OCI-LY1 (cell line): Measurements from ENCODE around the gene KCTD13.
"Not testable (repeated sequence)": the region's sequence is repeated elsewhere in the genome, so short reads cannot be mapped to it uniquely, and the experiment has no call there.

Experiments used
- H2AFZ ChIP-seq: fragments of 200-600 bp; sonication (generic), shearing (Covaris generic); 2 replicates; pipeline ENCODE4 v1.6.0; 2014; ENCODE audit warnings: antibody characterized with exemption, mild to moderate bottlenecking, low read length
- H3F3A ChIP-seq: fragments of 200-600 bp; sonication (generic), shearing (Covaris generic); 2 replicates; pipeline ENCODE4 v1.6.0; 2014; ENCODE audit warnings: mild to moderate bottlenecking, antibody characterized with exemption, low read length, moderate library complexity; ENCODE audit not compliant: insufficient read depth
- H3K27ac ChIP-seq: fragments of 200-600 bp; sonication (generic); 2 replicates; pipeline ENCODE4 v1.5.1; 2014; ENCODE audit warnings: low read length, mixed run types, mild to moderate bottlenecking, low read depth; ENCODE audit not compliant: poor library complexity, severe bottlenecking
- H3K27me3 ChIP-seq: fragments of 200-600 bp; sonication (generic); 2 replicates; pipeline ENCODE4 v1.6.0; 2014; ENCODE audit warnings: antibody characterized with exemption, mild to moderate bottlenecking, low read length, moderate library complexity; ENCODE audit not compliant: insufficient read depth
- H3K36me3 ChIP-seq: fragments of 200-600 bp; sonication (generic); 2 replicates; pipeline ENCODE4 v1.6.1; 2014; ENCODE audit warnings: mild to moderate bottlenecking, antibody characterized with exemption, low read length, moderate library complexity, mixed read lengths; ENCODE audit not compliant: insufficient read depth
- H3K4me1 ChIP-seq: fragments of 200-600 bp; sonication (generic); 2 replicates; pipeline ENCODE4 v1.5.1; 2014; ENCODE audit warnings: mild to moderate bottlenecking, low read length, moderate library complexity; ENCODE audit not compliant: insufficient read depth, severe bottlenecking
- H3K4me2 ChIP-seq: fragments of 200-600 bp; sonication (generic), shearing (Covaris generic); 2 replicates; pipeline ENCODE4 v1.6.1; 2014; ENCODE audit warnings: low read length
- H3K4me3 ChIP-seq: fragments of 200-600 bp; sonication (generic); 2 replicates; pipeline ENCODE4 v1.5.1; 2014; ENCODE audit warnings: low read length, low read depth, mild to moderate bottlenecking, mixed read lengths; ENCODE audit not compliant: poor library complexity, severe bottlenecking
- H3K79me2 ChIP-seq: fragments of 200-600 bp; shearing (Covaris generic); 2 replicates; pipeline ENCODE4 v1.6.1; 2016; ENCODE audit warnings: mixed run types, low read length, mixed read lengths; ENCODE audit not compliant: insufficient read depth
- H3K9ac ChIP-seq: fragments of 200-600 bp; sonication (generic), shearing (Covaris generic); 2 replicates; pipeline ENCODE4 v1.6.1; 2014; ENCODE audit warnings: mild to moderate bottlenecking, low read length, mixed read lengths
- H3K9me2 ChIP-seq: fragments of 200-600 bp; sonication (generic), shearing (Covaris generic); 2 replicates; pipeline ENCODE4 v1.6.1; 2014; ENCODE audit warnings: low read depth, mild to moderate bottlenecking, low read length, mixed read lengths
- H3K9me3 ChIP-seq: fragments of 200-600 bp; shearing (Covaris generic); 2 replicates; pipeline ENCODE4 v1.6.1; 2014; ENCODE audit warnings: low read length, mixed read lengths
- H4K20me1 ChIP-seq: fragments of 200-600 bp; sonication (generic), shearing (Covaris generic); 2 replicates; pipeline ENCODE4 v1.6.0; 2016; ENCODE audit warnings: mild to moderate bottlenecking, low read length; ENCODE audit not compliant: insufficient read depth
- CTCF ChIP-seq: fragments of 200-600 bp; sonication (generic), shearing (Covaris generic); IDR thresholded peaks from 2 replicates; pipeline ENCODE4 v1.5.1; 2017; ENCODE audit warnings: mild to moderate bottlenecking, antibody characterized with exemption, low read length, moderate library complexity, mixed read lengths
- EZH2 ChIP-seq: fragments of 200-600 bp; sonication (generic), shearing (Covaris generic); IDR thresholded peaks from 2 replicates; pipeline ENCODE4 v1.8.0; 2017; ENCODE audit warnings: borderline replicate concordance, mixed run types, mild to moderate bottlenecking, antibody characterized with exemption, low read length, moderate library complexity, mixed read lengths

The KCTD13 gene

DNA sequence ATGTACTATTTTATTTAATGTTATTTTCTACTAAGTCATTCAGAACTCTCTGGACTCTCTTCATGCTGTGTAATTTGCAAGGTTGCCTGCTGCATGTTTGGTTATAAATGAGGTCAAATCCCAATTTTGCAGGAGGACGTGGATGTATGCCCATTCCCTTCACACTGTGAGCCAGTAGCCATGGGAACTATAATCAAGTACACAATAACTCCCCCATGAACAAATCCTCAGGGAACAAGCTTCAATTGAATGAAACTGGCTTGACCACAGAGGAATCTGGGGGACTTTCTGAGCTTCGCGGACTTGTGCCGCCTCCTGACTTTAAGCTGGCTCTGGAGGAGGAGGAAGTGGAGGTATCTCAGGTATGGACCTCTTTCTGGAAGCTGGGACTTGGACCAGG is 14.6 kb upstream of the KCTD13 start:
- peaks cover 9% of the 10 kb centered on the region for H3K4me1 ChIP-seq
- no peaks in the 10 kb centered on the region for H3F3A ChIP-seq
- no peak overlapping the region for H3K4me3 ChIP-seq
- peaks cover 7% of the 10 kb centered on the region; the same call in 1 of the 2 replicates for H3K27me3 ChIP-seq
- H3K79me2 ChIP-seq, result no peaks in the 10 kb centered on the region
- H3K36me3 ChIP-seq, result no peaks in the 10 kb centered on the region; the same call in 1 of the 2 replicates
- H3K4me2 ChIP-seq, result no peak overlapping the region
- H3K27ac ChIP-seq, result no peak overlapping the region
- no peak overlapping the region for H2AFZ ChIP-seq
- H4K20me1 ChIP-seq, result no peaks in the 10 kb centered on the region
- TF ChIP-seq CTCF (no peak), EZH2 (no peak)
- H3K9ac ChIP-seq, result no peak overlapping the region
- no peaks in the 10 kb centered on the region for H3K9me2 ChIP-seq
- H3K9me3 ChIP-seq, result 0 out of 2 replicates have a peak, but pooled peaks cover 4% of the 10 kb centered on the region

DNA sequence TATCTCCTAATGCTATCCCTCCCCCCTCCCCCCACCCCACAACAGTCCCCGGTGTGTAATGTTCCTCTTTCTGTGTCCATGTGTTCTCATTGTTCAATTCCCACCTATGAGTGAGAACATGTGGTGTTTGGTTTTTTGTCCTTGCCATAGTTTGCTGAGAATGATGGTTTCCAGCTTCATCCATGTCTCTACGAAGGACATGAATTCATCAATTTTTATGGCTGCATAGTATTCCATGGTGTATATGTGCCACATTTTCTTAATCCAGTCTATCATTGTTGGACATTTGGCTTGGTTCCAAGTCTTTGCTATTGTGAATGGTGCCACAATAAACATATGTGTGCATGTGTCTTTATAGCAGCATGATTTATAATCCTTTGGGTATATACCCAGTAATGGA is 5.7 kb upstream of the KCTD13 start:
- H4K20me1 ChIP-seq, H3K9me2 ChIP-seq, H3K4me2 ChIP-seq, H3K79me2 ChIP-seq, H3K4me3 ChIP-seq, H3K27ac ChIP-seq, H3K9ac ChIP-seq, H3K4me1 ChIP-seq, H3K36me3 ChIP-seq, H2AFZ ChIP-seq, H3K27me3 ChIP-seq, H3F3A ChIP-seq, H3K9me3 ChIP-seq: not testable (repeated sequence)

- Histone ChIP-seq H3K27me3 (no peaks in the 10 kb centered on the region), H3K9ac (peak overlapping the region; percentile 84; the same call in 1 of the 2 replicates), H3F3A (no peaks in the 10 kb centered on the region), H3K4me1 (peaks cover 22% of the 10 kb centered on the region), H3K9me2 (no peaks in the 10 kb centered on the region), H2AFZ (no peak overlapping the region), H3K4me3 (peak overlapping the region; percentile 68), H3K27ac (no peak overlapping the region), H3K4me2 (peak overlapping the region; percentile 92), H4K20me1 (no peaks in the 10 kb centered on the region), H3K9me3 (no peaks in the 10 kb centered on the region), H3K79me2 (no peaks in the 10 kb centered on the region), H3K36me3 (peaks cover 5% of the 10 kb centered on the region; the same call in 1 of the 2 replicates)
- no peak for TF ChIP-seq EZH2
- no peak for TF ChIP-seq CTCF
These were observed 1.3 kb upstream of the KCTD13 start for GRCh38 chr16:29927070-29927905.

DNA sequence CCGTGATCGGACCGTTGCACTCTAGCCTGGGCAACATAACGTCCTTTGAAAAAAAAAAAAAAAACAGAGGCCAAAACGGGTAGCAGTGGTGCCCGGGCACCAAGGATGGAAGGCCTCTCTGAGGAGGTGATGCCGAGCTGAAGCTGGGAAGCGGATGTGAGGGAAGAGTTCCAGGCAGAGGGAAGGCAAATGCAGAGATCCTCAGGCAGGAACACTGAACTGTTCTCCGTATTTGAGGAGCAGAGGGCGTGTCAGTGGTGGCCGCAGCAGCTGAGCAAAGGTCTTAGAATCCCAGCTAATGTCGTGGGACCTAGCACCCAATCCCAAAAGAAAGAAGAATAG is 656 bp upstream of the KCTD13 start:
- peak overlapping the region; percentile 84 for H3K9ac ChIP-seq
- peak overlapping the region; percentile 17 for H3K27ac ChIP-seq
- H3K79me2 ChIP-seq, result no peaks in the 10 kb centered on the region
- H3K36me3 ChIP-seq, result peaks cover 7% of the 10 kb centered on the region; the same call in 1 of the 2 replicates
- H2AFZ ChIP-seq, result 0 out of 2 replicates have a peak overlapping the region, but pooled peaks have one; percentile 19
- H3K9me3 ChIP-seq, result no peaks in the 10 kb centered on the region
- H3K27me3 ChIP-seq, result no peaks in the 10 kb centered on the region
- H3F3A ChIP-seq, result no peaks in the 10 kb centered on the region
- H3K9me2 ChIP-seq, result no peaks in the 10 kb centered on the region
- no peak for TF ChIP-seq CTCF
- TF ChIP-seq EZH2, result no peak
- H3K4me3 ChIP-seq, result peak overlapping the region; percentile 68
- peaks cover 22% of the 10 kb centered on the region for H3K4me1 ChIP-seq
- H3K4me2 ChIP-seq, result peak overlapping the region; percentile 92
- H4K20me1 ChIP-seq, result no peaks in the 10 kb centered on the region
